Mesenchymal stem cell (in vitro differentiated cells and primary cell): Measurements from ENCODE around the gene IL18.

Experiments
- DNase-seq: peaks from one replicate; pipeline ENCODE4 v3.0.0-alpha.2; 2013
- H2AFZ ChIP-seq: one replicate; pipeline ENCODE4 v1.6.1; 2013; ENCODE audit warnings: low read depth, mild to moderate bottlenecking, control low read depth, inconsistent platforms, low read length, moderate library complexity
- H2AK5ac ChIP-seq: 2 replicates; pipeline ENCODE4 v1.6.1; 2013; ENCODE audit warnings: low read length, moderate library complexity, mild to moderate bottlenecking, inconsistent platforms; ENCODE audit not compliant: severe bottlenecking
- H2BK120ac ChIP-seq: one replicate; pipeline ENCODE4 v1.6.1; 2013; ENCODE audit warnings: low read depth, mild to moderate bottlenecking, inconsistent platforms, low read length, moderate library complexity
- H2BK12ac ChIP-seq, 2 experiments: one replicate each; pipeline ENCODE4 v1.6.1; 2013; ENCODE audit warnings: inconsistent platforms in 2 of 2, low read length in 2 of 2, mild to moderate bottlenecking in 2 of 2, moderate library complexity in 2 of 2, control low read depth in 1 of 2
- H2BK15ac ChIP-seq: one replicate; pipeline ENCODE4 v1.6.1; 2013; ENCODE audit warnings: mild to moderate bottlenecking, low read depth, inconsistent platforms; ENCODE audit not compliant: poor library complexity, severe bottlenecking
- H2BK5ac ChIP-seq: 2 replicates; pipeline ENCODE4 v1.6.1; 2013; ENCODE audit warnings: low read depth, mild to moderate bottlenecking, low read length, control low read depth, inconsistent platforms; ENCODE audit not compliant: poor library complexity, severe bottlenecking
- H3K14ac ChIP-seq, 2 experiments: one replicate each; pipeline ENCODE4 v1.6.1; 2013; ENCODE audit warnings: inconsistent platforms in 2 of 2, low read length in 2 of 2, control low read depth in 1 of 2, mild to moderate bottlenecking in 1 of 2, moderate library complexity in 1 of 2
- H3K18ac ChIP-seq, 2 experiments: one replicate each; pipeline ENCODE4 v1.6.1; 2013; ENCODE audit warnings: inconsistent platforms in 2 of 2, low read length in 2 of 2, control low read depth in 1 of 2, low read depth in 1 of 2, mild to moderate bottlenecking in 1 of 2
- H3K23ac ChIP-seq, 2 experiments: one replicate each; pipeline ENCODE4 v1.6.1; 2013; ENCODE audit warnings: inconsistent platforms in 2 of 2, low read length in 2 of 2, mild to moderate bottlenecking in 2 of 2, moderate library complexity in 2 of 2, control low read depth in 1 of 2
- H3K27ac ChIP-seq: 2 replicates; pipeline ENCODE4 v1.5.1; 2013; ENCODE audit warnings: mild to moderate bottlenecking, moderate library complexity, low read length, control low read depth, inconsistent platforms; ENCODE audit not compliant: poor library complexity, severe bottlenecking
- H3K27me3 ChIP-seq, 2 experiments: 2 replicates each; pipeline versions ENCODE4 v1.6.1 to v1.7.0; 2013; ENCODE audit warnings: low read length in 2 of 2, mild to moderate bottlenecking in 2 of 2, moderate library complexity in 2 of 2, control low read depth in 1 of 2, inconsistent platforms in 1 of 2; ENCODE audit not compliant: control insufficient read depth in 1 of 2, insufficient read depth in 1 of 2
- H3K36me3 ChIP-seq, 2 experiments: 2 replicates each; pipeline versions ENCODE4 v1.6.1 to v1.7.0; 2013; ENCODE audit warnings: low read length in 2 of 2, control low read depth in 1 of 2, inconsistent platforms in 1 of 2, low read depth in 1 of 2, mild to moderate bottlenecking in 1 of 2; ENCODE audit not compliant: insufficient read depth in 2 of 2, control insufficient read depth in 1 of 2
- H3K4ac ChIP-seq, 2 experiments: one replicate each; pipeline ENCODE4 v1.6.1; 2013; ENCODE audit warnings: inconsistent platforms in 2 of 2, low read length in 2 of 2, mild to moderate bottlenecking in 2 of 2, moderate library complexity in 2 of 2, control low read depth in 1 of 2, low read depth in 1 of 2
- H3K4me1 ChIP-seq: 2 replicates; pipeline ENCODE4 v1.6.1; 2013; ENCODE audit warnings: low read depth, low read length, control low read depth; ENCODE audit not compliant: control insufficient read depth, insufficient read depth
- H3K4me2 ChIP-seq: 2 replicates; pipeline ENCODE4 v1.6.1; 2013; ENCODE audit warnings: low read length, mild to moderate bottlenecking, inconsistent platforms; ENCODE audit not compliant: poor library complexity, severe bottlenecking
- H3K4me3 ChIP-seq, 2 experiments: 2 replicates each; pipeline versions ENCODE4 v1.5.1 to v1.7.0; 2013; ENCODE audit warnings: low read length in 2 of 2, mild to moderate bottlenecking in 2 of 2, control low read depth in 1 of 2, low read depth in 1 of 2; ENCODE audit not compliant: insufficient read depth in 1 of 2
- H3K79me1 ChIP-seq: replicated peaks from 2 replicates; pipeline ENCODE4 v1.6.1; 2013; ENCODE audit warnings: mild to moderate bottlenecking, control low read depth, low read length, inconsistent platforms; ENCODE audit not compliant: poor library complexity, severe bottlenecking
- H3K9ac ChIP-seq: 2 replicates; pipeline ENCODE4 v1.7.0; 2013; ENCODE audit warnings: mild to moderate bottlenecking, low read length, moderate library complexity
- H3K9me3 ChIP-seq: 2 replicates; pipeline ENCODE4 v1.7.0; 2013; ENCODE audit warnings: mild to moderate bottlenecking, low read length; ENCODE audit not compliant: control insufficient read depth
- H4K8ac ChIP-seq: one replicate; pipeline ENCODE4 v1.6.1; 2013; ENCODE audit warnings: inconsistent platforms, mild to moderate bottlenecking, low read length, moderate library complexity
- H4K91ac ChIP-seq: one replicate; pipeline ENCODE4 v1.6.1; 2013; ENCODE audit warnings: mild to moderate bottlenecking, low read length, inconsistent platforms
- WGBS: methylation state at CpG from one replicate; pipeline ENCODE4 v1.1.7; 2013; ENCODE audit warnings: mixed read lengths; 5-methylcytosine and 5-hydroxymethylcytosine counted together

IL18 gene

DNA sequence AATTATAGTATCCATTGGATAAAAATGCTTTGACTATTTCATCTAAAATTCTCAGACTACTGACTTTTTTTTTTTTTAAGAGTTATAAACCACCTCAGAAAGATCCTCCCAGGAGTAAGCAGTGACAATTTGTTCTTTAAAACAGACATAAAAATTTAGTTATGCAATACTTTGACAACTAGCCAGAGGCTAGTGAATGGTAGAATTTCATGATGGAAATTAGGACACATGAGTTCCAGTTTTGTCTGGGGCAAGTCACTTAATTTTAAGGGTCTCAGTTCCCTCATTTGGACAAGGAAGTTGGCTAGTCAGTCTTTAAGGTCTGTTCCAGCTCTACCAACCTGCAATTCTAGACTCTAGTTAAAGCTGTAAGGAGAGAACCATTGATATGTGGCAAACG lies 2.9 kb downstream of the IL18 start:
- Histone ChIP-seq H3K27me3 (no peaks in the 10 kb centered on the region), H3K9me3 (no peaks in the 10 kb centered on the region), H2AK5ac (no peak overlapping the region), H3K27ac (no peak overlapping the region), H4K8ac (no peak overlapping the region), H3K4me1 (peaks cover 11% of the 10 kb centered on the region), H3K14ac (no peak overlapping the region), H3K23ac (no peak overlapping the region), H3K4me3 (no peak overlapping the region), H4K91ac (no peak overlapping the region), H3K4me2 (no peak overlapping the region), H2BK12ac (no peak overlapping the region), H3K4ac (no peak overlapping the region), H3K36me3 (no peaks in the 10 kb centered on the region), H2BK5ac (no peak overlapping the region), H2AFZ (no peak overlapping the region), H3K18ac (no peak overlapping the region), H3K9ac (no peak overlapping the region), H2BK15ac (no peak overlapping the region), H3K79me1 (no peaks in the 10 kb centered on the region), H2BK120ac (no peak overlapping the region)
- DNase-seq = no peak
- no CpG with 5 or more reads among the region's 1 CpG for WGBS

DNA sequence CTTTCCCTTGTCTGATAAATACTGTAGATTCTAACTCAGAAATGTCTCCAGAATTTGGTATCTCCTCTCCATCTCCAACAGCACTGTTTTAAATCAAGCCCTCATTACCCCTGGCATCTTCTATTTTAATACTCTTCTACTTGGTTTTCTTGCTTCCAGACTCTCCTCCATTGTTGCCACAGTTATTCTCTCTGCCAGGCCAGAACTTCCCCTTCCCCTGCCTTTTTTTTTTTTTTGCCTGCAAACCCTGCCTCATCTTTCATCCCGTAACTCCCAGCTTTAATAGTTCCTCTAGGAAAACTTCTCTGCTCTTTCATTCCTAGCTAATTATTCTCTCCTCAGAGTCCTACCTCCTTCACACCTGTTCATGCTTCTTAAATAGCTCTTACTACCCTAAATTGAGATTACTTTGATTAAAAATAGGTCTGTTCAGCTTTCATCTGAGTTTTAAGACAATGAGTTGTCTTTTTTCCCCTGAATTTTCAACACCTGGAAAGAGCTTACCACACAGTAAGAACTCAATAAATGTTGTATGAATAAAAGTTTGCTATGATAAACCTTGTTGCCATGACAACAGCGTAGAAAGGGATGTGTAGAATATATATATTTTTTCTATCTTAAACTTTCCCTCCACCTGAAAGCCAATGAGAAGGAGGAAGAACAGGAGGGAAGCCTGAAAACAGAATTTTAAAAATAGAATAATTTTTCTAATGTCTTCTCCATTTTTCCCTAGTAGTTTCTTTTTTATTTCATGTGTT lies 3.6 kb downstream of the IL18 start:
- no peak overlapping the region for H2AFZ ChIP-seq
- no peak overlapping the region for H2BK12ac ChIP-seq
- peaks cover 11% of the 10 kb centered on the region for H3K4me1 ChIP-seq
- H2BK120ac ChIP-seq = no peak overlapping the region
- no peak overlapping the region for H2AK5ac ChIP-seq
- no peak overlapping the region for H3K14ac ChIP-seq
- no peaks in the 10 kb centered on the region for H3K79me1 ChIP-seq
- 100% methylated on average over 1 of the region's 2 CpGs for WGBS
- H2BK15ac ChIP-seq = no peak overlapping the region
- H3K9ac ChIP-seq = no peak overlapping the region
- no peak overlapping the region for H3K4me2 ChIP-seq
- H2BK5ac ChIP-seq = no peak overlapping the region
- no peaks in the 10 kb centered on the region for H3K27me3 ChIP-seq
- no peak for DNase-seq
- H4K8ac ChIP-seq = no peak overlapping the region
- no peak overlapping the region for H3K4me3 ChIP-seq
- no peak overlapping the region for H3K18ac ChIP-seq
- no peak overlapping the region for H3K27ac ChIP-seq
- no peak overlapping the region for H3K4ac ChIP-seq
- H3K9me3 ChIP-seq = no peaks in the 10 kb centered on the region
- no peak overlapping the region for H4K91ac ChIP-seq
- H3K23ac ChIP-seq = no peak overlapping the region
- no peaks in the 10 kb centered on the region for H3K36me3 ChIP-seq

DNA sequence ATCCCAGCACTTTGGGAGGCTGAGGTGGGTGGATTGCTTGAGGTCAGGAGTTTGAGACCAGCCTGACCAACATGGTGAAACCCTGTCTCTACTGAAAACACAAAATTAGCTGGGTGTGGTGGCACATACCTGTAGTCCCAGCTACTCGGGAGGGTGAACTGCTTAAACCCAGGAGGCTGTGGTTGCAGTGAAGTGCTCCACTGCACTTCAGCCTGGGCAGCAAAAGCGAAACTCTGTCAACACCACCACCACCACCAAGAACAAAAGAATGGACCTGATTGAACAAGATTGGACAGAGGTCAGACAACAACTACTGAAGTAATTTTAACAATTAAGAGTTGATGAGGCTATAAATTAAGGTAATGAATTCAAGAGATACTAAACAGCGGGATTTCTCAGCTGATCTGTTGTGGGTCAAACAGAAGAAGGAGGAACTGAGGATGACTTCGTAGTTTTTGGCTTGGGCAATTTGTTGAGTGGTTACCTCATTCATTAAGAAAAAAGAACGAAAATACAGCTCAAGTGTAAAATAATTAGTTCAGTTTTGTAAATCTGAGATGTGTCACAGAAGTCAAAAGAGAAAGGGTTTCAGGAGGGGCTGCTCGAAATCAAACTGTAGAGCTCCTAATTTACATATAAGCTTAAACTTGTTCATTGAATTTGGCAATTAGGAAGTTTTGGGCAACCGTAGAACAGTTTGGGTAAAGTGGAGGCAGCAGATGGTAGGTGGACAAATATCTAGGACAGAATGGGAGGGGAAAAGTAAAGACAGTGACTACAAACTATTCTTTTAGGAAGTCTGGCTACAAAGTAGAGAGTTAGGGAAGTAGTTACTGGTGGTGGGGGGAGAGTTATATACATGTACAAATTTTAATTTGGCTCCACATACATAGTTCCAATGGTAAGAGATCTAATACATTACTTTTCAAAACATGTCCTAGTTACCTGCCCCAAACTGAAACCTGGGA lies 4.5 kb downstream of the IL18 start:
- Histone ChIP-seq H3K9ac (no peak overlapping the region), H3K23ac (no peak overlapping the region), H3K18ac (peak overlapping the region; percentile 33 to 73), H3K4me1 (peaks cover 11% of the 10 kb centered on the region), H4K8ac (no peak overlapping the region), H3K36me3 (no peaks in the 10 kb centered on the region), H2AFZ (no peak overlapping the region), H2BK12ac (peak overlapping the region; percentile 39 to 71), H3K79me1 (no peaks in the 10 kb centered on the region), H2BK15ac (no peak overlapping the region), H3K4ac (no peak overlapping the region), H2AK5ac (peak overlapping the region; percentile 89), H3K27me3 (no peaks in the 10 kb centered on the region), H2BK5ac (peak overlapping the region; percentile 8), H2BK120ac (no peak overlapping the region), H3K4me2 (no peak overlapping the region), H3K9me3 (no peaks in the 10 kb centered on the region), H4K91ac (no peak overlapping the region), H3K27ac (no peak overlapping the region), H3K4me3 (no peak overlapping the region), H3K14ac (no peak overlapping the region)
- 93% methylated on average over 6 of the region's 7 CpGs for WGBS
- no peak for DNase-seq
